ENCODE measurements around the gene GAL. TPM values are rescaled to one million over a fixed set of nuclear protein-coding genes. Genes with fewer than 3 reads are reported as not detected.

Gene GAL
- total RNA-seq, 4 donors from 2014 or later, result 4.9 TPM; not detected in 3

- TF ChIP-seq CTCF (IDR thresholded peaks at IDR 0.05; ENCODE audit: low read depth), result no peak
Measured at GRCh38 chr11:68707527-68707926, 23.2 kb downstream of the GAL start.

GRCh38 chr11:68709062-68709461 is 24.7 kb downstream of the GAL start:
- no peak for TF ChIP-seq CTCF (IDR thresholded peaks at IDR 0.05; ENCODE audit: low read depth)

- TF ChIP-seq CTCF (IDR thresholded peaks at IDR 0.05; ENCODE audit: low read depth), result no peak
Measured at GRCh38 chr11:68710409-68710808, 26.1 kb downstream of the GAL start.

- TF ChIP-seq CTCF (IDR thresholded peaks at IDR 0.05; ENCODE audit: low read depth), result no peak
Measured at GRCh38 chr11:68711114-68711513, 26.8 kb downstream of the GAL start.

GRCh38 chr11:68714060-68714856 is 29.9 kb downstream of the GAL start:
- no peak for TF ChIP-seq CTCF (IDR thresholded peaks at IDR 0.05; ENCODE audit: low read depth)

GRCh38 chr11:68715456-68716122 is 31.2 kb downstream of the GAL start:
- no peak for TF ChIP-seq CTCF (IDR thresholded peaks at IDR 0.05; ENCODE audit: low read depth)

GRCh38 chr11:68721075-68721474 is 36.7 kb downstream of the GAL start:
- TF ChIP-seq CTCF (IDR thresholded peaks at IDR 0.05; ENCODE audit: low read depth), result no peak

All from subcutaneous adipose tissue (tissue), 4 donors.